GM12875 (cell line): ENCODE measurements around the gene PNN.
"Not testable (repeated sequence)": the region's sequence is repeated elsewhere in the genome, so short reads cannot be mapped to it uniquely, and the experiment has no call there.

Experiments used
- H3K4me3 ChIP-seq: one replicate; pipeline ENCODE4 v1.5.1; 2011; ENCODE audit warnings: low read depth, low read length, control low read depth
- TF ChIP-seq, protein P1 (sequence below): IDR thresholded peaks from 2 replicates; pipeline ENCODE4 v1.5.1; 2011; ENCODE audit warnings: low read depth, mild to moderate bottlenecking, control low read depth, inconsistent platforms, low read length, moderate library complexity, borderline replicate concordance; ENCODE audit not compliant: insufficient read depth

PNN gene

GRCh38 chr14:39157491-39157890 is 17.6 kb upstream of the PNN start:
- TF ChIP-seq, protein P1, sequence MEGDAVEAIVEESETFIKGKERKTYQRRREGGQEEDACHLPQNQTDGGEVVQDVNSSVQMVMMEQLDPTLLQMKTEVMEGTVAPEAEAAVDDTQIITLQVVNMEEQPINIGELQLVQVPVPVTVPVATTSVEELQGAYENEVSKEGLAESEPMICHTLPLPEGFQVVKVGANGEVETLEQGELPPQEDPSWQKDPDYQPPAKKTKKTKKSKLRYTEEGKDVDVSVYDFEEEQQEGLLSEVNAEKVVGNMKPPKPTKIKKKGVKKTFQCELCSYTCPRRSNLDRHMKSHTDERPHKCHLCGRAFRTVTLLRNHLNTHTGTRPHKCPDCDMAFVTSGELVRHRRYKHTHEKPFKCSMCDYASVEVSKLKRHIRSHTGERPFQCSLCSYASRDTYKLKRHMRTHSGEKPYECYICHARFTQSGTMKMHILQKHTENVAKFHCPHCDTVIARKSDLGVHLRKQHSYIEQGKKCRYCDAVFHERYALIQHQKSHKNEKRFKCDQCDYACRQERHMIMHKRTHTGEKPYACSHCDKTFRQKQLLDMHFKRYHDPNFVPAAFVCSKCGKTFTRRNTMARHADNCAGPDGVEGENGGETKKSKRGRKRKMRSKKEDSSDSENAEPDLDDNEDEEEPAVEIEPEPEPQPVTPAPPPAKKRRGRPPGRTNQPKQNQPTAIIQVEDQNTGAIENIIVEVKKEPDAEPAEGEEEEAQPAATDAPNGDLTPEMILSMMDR, result no peak
- H3K4me3 ChIP-seq, result no peak overlapping the region

- TF ChIP-seq, protein P1, result no peak
- H3K4me3 ChIP-seq, result no peak overlapping the region
Observed at GRCh38 chr14:39158222-39158858, 16.7 kb upstream of the PNN start.

DNA sequence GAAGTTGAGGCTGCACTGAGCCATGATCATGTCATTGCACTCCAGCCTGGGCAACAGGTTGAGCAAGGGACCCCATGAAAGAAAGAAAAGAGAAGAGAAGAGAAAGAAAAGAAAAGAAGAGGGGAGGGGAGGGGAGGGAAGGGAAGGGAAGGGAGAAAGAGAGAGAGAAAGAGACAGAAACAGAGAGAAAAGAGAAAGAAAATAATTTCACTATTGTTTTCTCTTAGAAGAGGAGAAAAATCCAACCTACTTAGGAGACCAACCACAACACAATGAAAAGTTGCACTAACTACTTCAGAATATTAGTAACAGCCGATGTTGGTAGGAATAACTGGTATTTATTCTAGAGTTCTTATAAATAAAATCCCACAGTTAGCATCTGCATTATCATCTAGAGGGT is 14.6 kb upstream of the PNN start:
- H3K4me3 ChIP-seq, result no peak overlapping the region

DNA sequence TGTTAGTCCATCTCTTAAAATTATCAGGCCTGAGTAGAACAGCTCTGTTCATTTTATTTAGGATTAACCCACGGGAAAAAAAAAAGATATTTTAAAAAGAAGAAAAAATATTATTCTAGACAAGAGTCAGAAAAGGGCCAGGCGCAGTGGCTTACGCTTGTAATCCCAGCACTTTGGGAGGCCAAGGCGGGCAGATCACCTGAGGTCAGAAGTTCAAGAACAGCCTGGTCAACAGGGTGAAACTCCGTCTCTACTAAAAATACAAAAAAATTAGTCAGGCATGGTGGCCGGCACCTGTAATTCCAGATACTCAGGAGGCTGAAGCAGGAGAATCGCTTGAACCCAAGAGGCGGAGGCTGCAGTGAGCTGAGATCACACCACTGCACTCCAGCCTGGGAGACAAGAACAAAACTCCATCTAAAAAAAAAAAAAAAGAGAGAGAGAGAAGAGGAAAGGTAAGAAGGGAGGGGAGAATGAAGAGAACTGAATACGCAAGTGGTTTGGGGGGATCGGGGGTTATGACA is 7.2 kb upstream of the PNN start:
- not testable (repeated sequence) for H3K4me3 ChIP-seq

More for the DNA sequence above, 14.6 kb upstream of the PNN start:
- TF ChIP-seq, protein P1, result no peak

DNA sequence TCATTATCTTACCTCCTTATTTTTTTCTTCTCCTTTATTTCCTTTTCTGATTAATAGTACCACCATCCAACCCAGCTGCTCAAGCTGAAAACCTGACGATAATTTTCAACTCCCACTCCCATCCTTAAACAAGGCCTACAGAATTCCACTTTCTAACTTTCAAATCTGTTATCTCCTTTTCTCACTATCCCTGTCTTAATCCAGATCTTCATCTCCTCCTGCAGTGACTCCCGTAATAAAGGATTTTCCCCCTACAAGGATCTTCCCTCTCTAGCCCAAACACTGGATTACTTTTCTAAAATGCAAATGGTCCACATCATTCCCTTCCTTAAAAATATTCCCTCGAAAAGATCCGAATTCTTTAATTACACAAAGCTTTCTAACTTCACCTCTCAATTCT is 6.5 kb upstream of the PNN start:
- H3K4me3 ChIP-seq, result no peak overlapping the region
- TF ChIP-seq, protein P1, result no peak

GRCh38 chr14:39169541-39169900 is 5.5 kb upstream of the PNN start:
- TF ChIP-seq, protein P1, result no peak
- H3K4me3 ChIP-seq, result peak overlapping the region; percentile 65

GRCh38 chr14:39173198-39173597 is 1.9 kb upstream of the PNN start:
- H3K4me3 ChIP-seq, result no peak overlapping the region
- TF ChIP-seq, protein P1, result no peak
